DND-41 (cell line): Measurements from ENCODE around the gene NGLY1.

Experiments
- EZH2 ChIP-seq: IDR thresholded peaks from 3 replicates; pipeline ENCODE4 v1.6.1; 2012; ENCODE audit warnings: borderline replicate concordance, low read depth, mild to moderate bottlenecking, moderate library complexity, low read length, inconsistent platforms; ENCODE audit not compliant: severe bottlenecking
- TF ChIP-seq, protein P1 (sequence below): IDR thresholded peaks from 2 replicates; pipeline ENCODE4 v1.5.1; 2012; ENCODE audit warnings: borderline replicate concordance, low read length, moderate library complexity, mild to moderate bottlenecking; ENCODE audit not compliant: poor library complexity, severe bottlenecking; ENCODE audit errors: extremely low read depth

- TF ChIP-seq, protein P1, sequence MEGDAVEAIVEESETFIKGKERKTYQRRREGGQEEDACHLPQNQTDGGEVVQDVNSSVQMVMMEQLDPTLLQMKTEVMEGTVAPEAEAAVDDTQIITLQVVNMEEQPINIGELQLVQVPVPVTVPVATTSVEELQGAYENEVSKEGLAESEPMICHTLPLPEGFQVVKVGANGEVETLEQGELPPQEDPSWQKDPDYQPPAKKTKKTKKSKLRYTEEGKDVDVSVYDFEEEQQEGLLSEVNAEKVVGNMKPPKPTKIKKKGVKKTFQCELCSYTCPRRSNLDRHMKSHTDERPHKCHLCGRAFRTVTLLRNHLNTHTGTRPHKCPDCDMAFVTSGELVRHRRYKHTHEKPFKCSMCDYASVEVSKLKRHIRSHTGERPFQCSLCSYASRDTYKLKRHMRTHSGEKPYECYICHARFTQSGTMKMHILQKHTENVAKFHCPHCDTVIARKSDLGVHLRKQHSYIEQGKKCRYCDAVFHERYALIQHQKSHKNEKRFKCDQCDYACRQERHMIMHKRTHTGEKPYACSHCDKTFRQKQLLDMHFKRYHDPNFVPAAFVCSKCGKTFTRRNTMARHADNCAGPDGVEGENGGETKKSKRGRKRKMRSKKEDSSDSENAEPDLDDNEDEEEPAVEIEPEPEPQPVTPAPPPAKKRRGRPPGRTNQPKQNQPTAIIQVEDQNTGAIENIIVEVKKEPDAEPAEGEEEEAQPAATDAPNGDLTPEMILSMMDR = no peak
- no peak for TF ChIP-seq EZH2
These were observed 96.5 kb downstream of the NGLY1 start for GRCh38 chr3:25686766-25687165.
